NB4 (cell line): ENCODE measurements around the gene PPP1CC.

Source experiments
- POLR2A ChIP-seq: IDR thresholded peaks from 2 replicates; pipeline ENCODE4 v1.6.1; 2011; ENCODE audit warnings: mild to moderate bottlenecking; ENCODE audit not compliant: insufficient read length; ENCODE audit errors: extremely low read depth
- TF ChIP-seq, protein P1 (sequence below): IDR thresholded peaks from one replicate; pipeline ENCODE4 v1.5.1; 2012; ENCODE audit warnings: low read depth, low read length

DNA sequence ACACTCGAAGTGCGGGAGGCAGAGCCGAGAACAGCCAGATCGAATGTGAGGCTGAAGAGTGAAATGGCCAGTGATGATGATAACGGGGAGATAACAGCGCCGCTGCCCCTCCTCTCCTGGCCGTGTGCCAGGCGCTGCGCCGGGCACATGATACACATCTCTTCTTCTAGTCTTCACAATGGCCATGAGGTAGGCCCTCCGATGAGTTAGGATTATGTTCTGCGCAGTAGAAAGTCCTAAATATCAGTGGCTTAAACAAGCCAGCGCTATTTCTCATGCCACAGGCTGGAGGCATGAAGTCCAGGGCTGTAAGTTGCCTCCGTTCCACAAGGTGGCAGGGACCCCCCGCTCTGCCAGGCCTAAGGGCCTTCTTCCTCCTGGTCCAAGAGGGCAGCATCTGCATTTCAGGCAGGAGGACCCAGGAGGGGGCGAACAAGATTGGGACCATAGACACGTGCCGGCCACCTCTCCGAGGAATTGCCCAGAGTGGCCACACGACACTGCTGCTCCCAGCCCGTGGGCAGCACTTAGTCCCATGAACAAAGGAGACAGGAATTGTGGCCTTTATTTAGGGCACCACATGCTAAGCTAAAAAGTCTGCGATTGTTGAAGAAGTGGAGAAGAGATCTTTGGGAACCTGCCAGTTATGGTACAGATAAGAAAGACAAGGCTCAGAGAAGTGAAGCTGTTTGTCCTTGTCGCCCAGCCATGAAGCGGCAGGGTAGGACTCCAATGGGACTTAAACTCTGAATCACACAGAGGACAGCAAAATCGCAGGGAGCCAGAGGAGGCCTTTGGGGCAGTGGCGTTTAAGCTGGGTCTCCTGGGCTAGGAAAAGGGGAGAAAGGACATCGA, 42.9 kb downstream of the PPP1CC start:
- TF ChIP-seq, protein P1, sequence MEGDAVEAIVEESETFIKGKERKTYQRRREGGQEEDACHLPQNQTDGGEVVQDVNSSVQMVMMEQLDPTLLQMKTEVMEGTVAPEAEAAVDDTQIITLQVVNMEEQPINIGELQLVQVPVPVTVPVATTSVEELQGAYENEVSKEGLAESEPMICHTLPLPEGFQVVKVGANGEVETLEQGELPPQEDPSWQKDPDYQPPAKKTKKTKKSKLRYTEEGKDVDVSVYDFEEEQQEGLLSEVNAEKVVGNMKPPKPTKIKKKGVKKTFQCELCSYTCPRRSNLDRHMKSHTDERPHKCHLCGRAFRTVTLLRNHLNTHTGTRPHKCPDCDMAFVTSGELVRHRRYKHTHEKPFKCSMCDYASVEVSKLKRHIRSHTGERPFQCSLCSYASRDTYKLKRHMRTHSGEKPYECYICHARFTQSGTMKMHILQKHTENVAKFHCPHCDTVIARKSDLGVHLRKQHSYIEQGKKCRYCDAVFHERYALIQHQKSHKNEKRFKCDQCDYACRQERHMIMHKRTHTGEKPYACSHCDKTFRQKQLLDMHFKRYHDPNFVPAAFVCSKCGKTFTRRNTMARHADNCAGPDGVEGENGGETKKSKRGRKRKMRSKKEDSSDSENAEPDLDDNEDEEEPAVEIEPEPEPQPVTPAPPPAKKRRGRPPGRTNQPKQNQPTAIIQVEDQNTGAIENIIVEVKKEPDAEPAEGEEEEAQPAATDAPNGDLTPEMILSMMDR: peak; percentile 29
- no peak for TF ChIP-seq POLR2A
